ENCODE data around the gene MS4A1.
"Not testable (repeated sequence)": the region's sequence is repeated elsewhere in the genome, so short reads cannot be mapped to it uniquely, and the experiment has no call there.

Gene MS4A1

DNA sequence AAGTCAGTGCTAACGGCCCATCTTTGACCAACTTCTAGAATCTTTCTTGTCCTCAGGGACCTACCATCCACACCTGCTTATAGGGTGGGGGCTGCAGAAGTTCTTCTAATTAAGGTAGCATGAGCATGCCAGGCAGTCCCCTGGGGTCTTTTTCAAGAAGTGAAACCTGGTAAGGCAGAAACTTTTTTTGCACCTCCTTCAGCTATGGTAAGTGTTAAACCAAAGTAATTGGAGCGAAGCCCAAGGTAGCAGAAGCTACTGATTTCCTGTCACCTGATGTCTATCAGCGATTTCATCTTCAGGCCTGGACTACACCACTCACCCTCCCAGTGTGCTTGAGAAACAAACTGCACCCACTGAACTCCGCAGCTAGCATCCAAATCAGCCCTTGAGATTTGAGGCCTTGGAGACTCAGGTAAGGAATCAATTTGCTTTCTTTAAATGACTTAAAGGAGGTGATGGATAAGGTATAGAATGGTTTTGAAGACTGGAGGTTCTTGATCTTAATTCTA, at the start of gene MS4A1:
TSS of gene MS4A1 (plus strand) at position 317 of the 512 bp plus-strand sequence. CDS start 6,528 bp downstream, outside the sequence.
- no peak for DNase-seq (ENCODE audit: low read depth)
- H3K4me3 ChIP-seq (ENCODE audit: low read depth, low read length), result no peak within 1 kb of the TSS

- no peak overlapping the region for H3K4me3 ChIP-seq (ENCODE audit: low read depth, low read length)
- no peak for DNase-seq (ENCODE audit: low read depth)
Observed at GRCh38 chr11:60420015-60420414, 35.6 kb upstream of the MS4A1 start.

GRCh38 chr11:60422609-60423008, 33.0 kb upstream of the MS4A1 start:
- no peak for DNase-seq (ENCODE audit: low read depth)
- H3K4me3 ChIP-seq (ENCODE audit: low read depth, low read length), result no peak overlapping the region

DNA sequence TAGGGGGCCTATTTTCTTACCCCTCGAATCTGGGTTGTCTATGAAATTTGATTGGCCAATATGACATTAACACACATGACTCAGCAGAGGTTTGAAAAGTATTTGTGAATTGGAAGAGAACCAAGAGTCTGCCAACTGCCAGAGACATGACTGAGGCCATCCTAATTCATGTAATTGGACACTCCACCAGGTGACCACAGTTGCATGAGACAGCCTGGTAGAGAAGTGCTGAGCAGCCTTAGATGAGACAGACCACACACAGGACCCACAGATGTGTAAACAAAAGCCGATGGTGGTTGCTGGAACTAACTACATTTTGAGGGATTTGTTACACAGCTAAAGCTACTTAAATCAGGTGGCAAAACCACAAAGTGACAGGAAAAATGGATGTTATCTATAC, 27.1 kb upstream of the MS4A1 start:
- no peak for DNase-seq (ENCODE audit: low read depth)

GRCh38 chr11:60429272-60429671, 26.4 kb upstream of the MS4A1 start, which contains the start of gene MS4A5:
Gene MS4A5, plus strand, starts transcription at chr11:60429572. Its CDS starts 103 bp downstream, at chr11:60429675.
- H3K4me3 ChIP-seq (ENCODE audit: low read depth, low read length), result no peak within 1 kb of the TSS
- DNase-seq (ENCODE audit: low read depth), result no peak

More for the DNA sequence above, 27.1 kb upstream of the MS4A1 start:
- H3K4me3 ChIP-seq (ENCODE audit: low read depth, low read length), result no peak overlapping the region

GRCh38 chr11:60431251-60431650, 24.4 kb upstream of the MS4A1 start:
- H3K4me3 ChIP-seq (ENCODE audit: low read depth, low read length), result no peak overlapping the region
- no peak for DNase-seq (ENCODE audit: low read depth)

GRCh38 chr11:60433401-60433800, 22.2 kb upstream of the MS4A1 start:
- H3K4me3 ChIP-seq (ENCODE audit: low read depth, low read length), result no peak overlapping the region
- no peak for DNase-seq (ENCODE audit: low read depth)

- no peak overlapping the region for H3K4me3 ChIP-seq (ENCODE audit: low read depth, low read length)
- no peak for DNase-seq (ENCODE audit: low read depth)
Observed at GRCh38 chr11:60447070-60447469, 8.6 kb upstream of the MS4A1 start.

- H3K4me3 ChIP-seq (ENCODE audit: low read depth, low read length), result no peak overlapping the region
- DNase-seq (ENCODE audit: low read depth), result no peak
Observed at GRCh38 chr11:60447846-60448245, 7.8 kb upstream of the MS4A1 start.

GRCh38 chr11:60451185-60451584, 4.5 kb upstream of the MS4A1 start:
- DNase-seq (ENCODE audit: low read depth); H3K4me3 ChIP-seq (ENCODE audit: low read depth, low read length): not testable (repeated sequence)

- DNase-seq (ENCODE audit: low read depth), result no peak
- H3K4me3 ChIP-seq (ENCODE audit: low read depth, low read length), result no peak overlapping the region
Observed at GRCh38 chr11:60454212-60454611, 1.4 kb upstream of the MS4A1 start.

DNA sequence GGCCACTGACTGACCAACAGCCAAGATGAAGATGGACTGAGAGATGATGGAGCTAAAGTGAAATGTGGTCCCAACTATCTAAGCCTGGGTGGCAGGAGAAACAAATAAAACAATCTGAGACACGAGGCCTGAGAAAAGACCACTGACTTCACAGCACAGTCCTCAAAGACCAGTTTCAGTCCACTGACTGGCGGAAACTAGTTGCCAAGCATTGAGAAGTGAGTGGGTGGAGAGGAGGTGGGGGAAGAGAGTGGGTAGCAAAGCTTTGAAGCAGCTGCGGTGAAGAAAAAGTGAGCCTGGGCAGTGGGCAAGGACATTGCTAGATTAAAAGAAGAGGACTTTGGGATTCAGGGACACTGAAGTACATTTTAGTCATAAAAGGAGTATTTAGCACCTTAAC, 1.9 kb downstream of the MS4A1 start:
- no peak overlapping the region for H3K4me3 ChIP-seq (ENCODE audit: low read depth, low read length)
- DNase-seq (ENCODE audit: low read depth), result no peak

GRCh38 chr11:60459345-60459744, 3.7 kb downstream of the MS4A1 start:
- DNase-seq (ENCODE audit: low read depth), result no peak
- H3K4me3 ChIP-seq (ENCODE audit: low read depth, low read length), result no peak overlapping the region

- DNase-seq (ENCODE audit: low read depth), result no peak
- H3K4me3 ChIP-seq (ENCODE audit: low read depth, low read length), result no peak overlapping the region
Observed at GRCh38 chr11:60468829-60469228, 13.2 kb downstream of the MS4A1 start.

DNA sequence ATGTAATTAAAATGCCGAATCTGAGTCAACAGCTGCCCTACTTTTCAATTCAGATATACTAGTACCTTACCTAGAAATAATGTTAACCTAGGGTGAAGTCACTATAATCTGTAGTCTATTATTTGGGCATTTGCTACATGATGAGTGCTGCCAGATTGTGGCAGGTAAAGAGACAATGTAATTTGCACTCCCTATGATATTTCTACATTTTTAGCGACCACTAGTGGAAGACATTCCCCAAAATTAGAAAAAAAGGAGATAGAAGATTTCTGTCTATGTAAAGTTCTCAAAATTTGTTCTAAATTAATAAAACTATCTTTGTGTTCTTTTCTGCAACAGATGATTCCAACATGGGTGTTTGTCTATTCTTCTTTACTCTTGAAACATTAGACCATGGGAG, 14.1 kb downstream of the MS4A1 start:
- DNase-seq (ENCODE audit: low read depth), result no peak
- H3K4me3 ChIP-seq (ENCODE audit: low read depth, low read length), result no peak overlapping the region

DNA sequence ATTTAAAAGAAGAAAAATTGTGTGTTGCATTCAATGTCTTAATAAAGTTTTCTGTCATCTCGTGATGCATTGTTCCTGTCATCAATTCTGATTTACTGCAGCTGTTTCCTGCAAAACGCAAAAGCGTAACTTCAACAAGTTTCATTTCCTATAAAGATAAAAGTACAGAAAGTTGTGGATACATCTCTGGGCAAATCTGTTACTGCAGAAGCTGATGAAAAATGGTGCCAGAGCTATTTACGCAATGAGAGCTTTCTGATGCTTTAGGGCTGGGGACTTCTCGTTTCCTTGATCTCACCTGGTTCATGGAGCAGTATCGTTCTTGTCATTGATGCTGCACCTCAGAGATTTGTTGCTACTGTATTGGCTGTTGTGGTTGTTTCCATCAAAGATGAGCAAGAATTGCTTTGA, 21.4 kb downstream of the MS4A1 start:
- DNase-seq (ENCODE audit: low read depth), result no peak
- H3K4me3 ChIP-seq (ENCODE audit: low read depth, low read length), result no peak overlapping the region

GRCh38 chr11:60482361-60482760, 26.7 kb downstream of the MS4A1 start:
- no peak overlapping the region for H3K4me3 ChIP-seq (ENCODE audit: low read depth, low read length)
- DNase-seq (ENCODE audit: low read depth), result no peak

DNA sequence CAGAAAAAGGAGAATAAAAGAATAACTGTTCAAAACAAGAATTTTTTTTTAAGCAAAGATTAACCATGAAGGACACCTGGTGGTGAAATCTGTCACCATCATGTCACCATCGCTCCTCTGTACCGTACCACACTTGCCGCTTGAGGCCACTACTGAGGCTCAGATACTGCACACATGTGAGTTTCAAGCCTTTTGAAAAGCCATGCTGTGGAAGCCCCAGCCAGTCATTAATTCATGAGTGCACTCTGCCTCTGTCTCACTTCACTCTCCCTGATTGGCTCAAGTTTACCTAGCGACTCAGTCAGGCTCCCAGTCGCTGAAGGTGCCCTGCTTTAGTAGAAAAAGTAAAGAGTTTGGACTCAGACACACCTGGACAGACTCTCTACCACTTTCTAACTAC, 30.3 kb downstream of the MS4A1 start:
- DNase-seq (ENCODE audit: low read depth), result no peak
- no peak overlapping the region for H3K4me3 ChIP-seq (ENCODE audit: low read depth, low read length)

DNA sequence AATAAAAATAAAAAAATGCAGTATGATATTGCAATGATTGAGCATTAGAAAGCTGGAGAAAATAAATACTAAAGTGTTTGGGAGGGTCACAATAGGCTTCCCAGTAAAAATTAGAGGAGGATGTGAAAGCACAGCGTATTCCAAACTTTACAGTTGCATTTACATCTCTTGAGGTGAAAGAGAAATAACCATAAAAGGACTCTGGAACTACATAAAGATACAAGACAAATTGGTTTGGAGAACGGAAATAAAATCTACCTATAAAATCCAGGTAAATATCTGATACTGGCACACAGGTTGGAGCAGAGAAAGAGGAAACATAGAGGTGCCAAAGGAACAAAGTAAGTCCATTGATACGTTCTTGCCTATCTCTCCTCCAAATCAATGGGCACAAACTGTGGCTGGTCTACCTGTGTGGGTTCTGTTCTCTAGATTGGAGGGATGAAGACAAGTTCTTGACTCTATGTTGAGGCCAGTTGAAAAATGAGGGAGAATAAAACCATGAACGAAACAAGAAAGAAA, 36.9 kb downstream of the MS4A1 start, which contains the start of gene MS4A12:
TSS of gene MS4A12 (plus strand) at position 291 of the 522 bp plus-strand sequence. CDS start 4,541 bp downstream, outside the sequence.
- DNase-seq (ENCODE audit: low read depth), result no peak
- H3K4me3 ChIP-seq (ENCODE audit: low read depth, low read length), result no peak within 1 kb of the TSS

DNA sequence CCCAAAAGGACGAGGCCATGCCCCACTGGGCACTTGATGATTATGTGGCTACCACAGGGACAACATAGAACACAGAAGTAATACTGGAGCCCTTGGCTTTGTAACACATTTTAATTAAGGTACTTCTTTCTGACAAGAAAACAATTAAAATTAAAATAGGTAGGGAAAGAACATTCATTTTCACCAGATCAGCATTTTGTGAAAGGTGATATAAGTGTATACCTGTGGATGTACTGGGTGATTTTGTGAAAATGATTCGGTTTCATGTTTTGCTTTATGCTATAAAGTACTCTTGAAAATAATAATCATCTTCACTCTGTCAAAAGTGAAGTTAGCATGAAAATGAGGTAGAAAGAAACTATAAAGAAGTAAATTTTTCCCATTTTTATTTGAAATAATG, 37.8 kb downstream of the MS4A1 start:
- H3K4me3 ChIP-seq (ENCODE audit: low read depth, low read length), result no peak overlapping the region
- no peak for DNase-seq (ENCODE audit: low read depth)

DNA sequence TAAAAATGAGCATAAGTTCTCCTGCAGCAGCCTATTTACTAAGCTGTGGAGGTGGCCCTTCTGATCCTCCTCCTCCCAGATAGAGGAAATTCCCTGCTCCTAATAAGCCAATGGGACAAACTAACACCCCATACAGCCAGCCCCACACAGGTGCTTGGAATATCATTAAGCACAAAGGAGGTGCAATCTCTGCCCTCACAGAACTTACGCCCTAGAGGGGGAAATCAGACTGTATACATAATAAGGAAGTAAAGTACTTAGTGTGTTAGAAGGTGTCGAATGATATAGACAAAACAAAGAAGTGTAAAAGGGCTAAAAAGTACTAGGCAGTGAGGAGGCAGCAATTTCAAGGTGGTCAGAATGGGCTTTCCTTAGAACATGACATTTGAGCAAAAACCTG, 42.8 kb downstream of the MS4A1 start:
- DNase-seq (ENCODE audit: low read depth), result no peak
- H3K4me3 ChIP-seq (ENCODE audit: low read depth, low read length), result no peak overlapping the region

DNA sequence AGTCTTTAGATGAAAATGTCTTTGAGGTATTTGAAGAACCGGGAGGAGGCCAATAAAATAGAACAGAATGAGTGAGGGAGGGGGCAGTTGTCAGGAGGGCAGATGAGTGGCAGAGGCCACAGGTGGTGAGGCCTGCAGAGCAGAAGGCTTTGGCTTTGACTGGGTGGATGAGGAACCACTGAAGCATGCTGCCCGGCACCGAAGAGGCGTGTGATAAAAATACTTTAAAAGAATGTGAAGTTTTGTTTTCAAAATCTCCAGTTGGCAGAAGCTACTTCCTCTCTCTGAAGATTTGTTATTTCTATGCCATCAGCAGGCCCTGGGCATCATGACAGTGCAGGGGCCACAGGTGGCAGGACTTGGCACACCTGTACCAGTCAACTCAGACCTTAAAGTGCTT, 43.2 kb downstream of the MS4A1 start:
- H3K4me3 ChIP-seq (ENCODE audit: low read depth, low read length), result no peak overlapping the region
- DNase-seq (ENCODE audit: low read depth), result no peak
